HG02943 (cell line): Measurements from ENCODE around the gene UTP4.

Source experiments
- ATAC-seq: cut with Tn5 transposase; IDR thresholded peaks from one replicate; pipeline ENCODE4 v1.9.1; 2021; ENCODE audit warnings: mild to moderate bottlenecking, low read depth, moderate library complexity; ENCODE audit not compliant: unreplicated experiment

UTP4 gene

GRCh38 chr16:69201291-69201690 is 68.8 kb downstream of the UTP4 start:
- no peak for ATAC-seq

- ATAC-seq: no peak
These were observed 69.3 kb downstream of the UTP4 start for GRCh38 chr16:69201787-69202186.

- no peak for ATAC-seq
These were observed 71.7 kb downstream of the UTP4 start for GRCh38 chr16:69204172-69204571.

DNA sequence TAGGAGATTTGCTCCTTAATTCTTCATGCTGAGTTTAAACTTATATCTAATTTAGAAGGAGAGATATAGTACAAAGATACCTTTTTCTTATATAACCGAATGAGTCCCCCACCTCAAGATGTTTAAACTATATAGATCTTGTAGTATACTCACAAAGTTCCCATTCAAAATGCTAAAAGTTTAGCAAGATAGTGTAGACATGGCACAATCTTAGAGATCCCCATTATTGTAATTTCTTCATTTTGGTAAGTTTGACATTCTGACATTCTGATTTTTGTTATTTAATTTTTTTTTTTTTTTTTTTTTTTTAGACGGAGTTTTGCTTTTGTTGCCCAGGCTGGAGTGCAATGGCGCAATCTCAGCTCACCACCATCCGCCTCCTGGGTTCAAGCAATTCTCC is 77.3 kb downstream of the UTP4 start:
- ATAC-seq: no peak

- no peak for ATAC-seq
These were observed 85.0 kb downstream of the UTP4 start for GRCh38 chr16:69217433-69217832.
